ENCODE measurements around the gene TMEM229A. TPM values are rescaled to one million over a fixed set of nuclear protein-coding genes. Genes with fewer than 3 reads are reported as not detected.
A peak's percentile ranks its signal among the peaks of the same experiment; 100 is the strongest.
"Not testable (repeated sequence)": the region's sequence is repeated elsewhere in the genome, so short reads cannot be mapped to it uniquely, and the experiment has no call there.

TMEM229A gene
- total RNA-seq, 4 donors from 2014 or later: not detected

GRCh38 chr7:124041439-124041838, 8.6 kb upstream of the TMEM229A start:
- 80% methylated on average over 2 of the region's 2 CpGs for WGBS
- Histone ChIP-seq H3K27ac (replicated peaks in 1 of 4) (no peak overlapping the region), H3K27me3 (no peaks in the 10 kb centered on the region), H3K4me1 (no peaks in the 10 kb centered on the region), H3K36me3 (no peaks in the 10 kb centered on the region), H3K9me3 (no peaks in the 10 kb centered on the region), H3K4me3 (no peak overlapping the region)
- TF ChIP-seq POLR2AphosphoS5 (IDR thresholded peaks at IDR 0.05) (no peak), POLR2A (IDR thresholded peaks at IDR 0.05; ENCODE audit: low read depth) (no peak), EP300 (IDR thresholded peaks at IDR 0.05) (no peak)
- TF ChIP-seq, protein P1, sequence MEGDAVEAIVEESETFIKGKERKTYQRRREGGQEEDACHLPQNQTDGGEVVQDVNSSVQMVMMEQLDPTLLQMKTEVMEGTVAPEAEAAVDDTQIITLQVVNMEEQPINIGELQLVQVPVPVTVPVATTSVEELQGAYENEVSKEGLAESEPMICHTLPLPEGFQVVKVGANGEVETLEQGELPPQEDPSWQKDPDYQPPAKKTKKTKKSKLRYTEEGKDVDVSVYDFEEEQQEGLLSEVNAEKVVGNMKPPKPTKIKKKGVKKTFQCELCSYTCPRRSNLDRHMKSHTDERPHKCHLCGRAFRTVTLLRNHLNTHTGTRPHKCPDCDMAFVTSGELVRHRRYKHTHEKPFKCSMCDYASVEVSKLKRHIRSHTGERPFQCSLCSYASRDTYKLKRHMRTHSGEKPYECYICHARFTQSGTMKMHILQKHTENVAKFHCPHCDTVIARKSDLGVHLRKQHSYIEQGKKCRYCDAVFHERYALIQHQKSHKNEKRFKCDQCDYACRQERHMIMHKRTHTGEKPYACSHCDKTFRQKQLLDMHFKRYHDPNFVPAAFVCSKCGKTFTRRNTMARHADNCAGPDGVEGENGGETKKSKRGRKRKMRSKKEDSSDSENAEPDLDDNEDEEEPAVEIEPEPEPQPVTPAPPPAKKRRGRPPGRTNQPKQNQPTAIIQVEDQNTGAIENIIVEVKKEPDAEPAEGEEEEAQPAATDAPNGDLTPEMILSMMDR (IDR thresholded peaks at IDR 0.05): no peak
- intact Hi-C loops (cut with DNase I): no loop called here
- DNase-seq (ENCODE audit: extremely low spot score): no peak

DNA sequence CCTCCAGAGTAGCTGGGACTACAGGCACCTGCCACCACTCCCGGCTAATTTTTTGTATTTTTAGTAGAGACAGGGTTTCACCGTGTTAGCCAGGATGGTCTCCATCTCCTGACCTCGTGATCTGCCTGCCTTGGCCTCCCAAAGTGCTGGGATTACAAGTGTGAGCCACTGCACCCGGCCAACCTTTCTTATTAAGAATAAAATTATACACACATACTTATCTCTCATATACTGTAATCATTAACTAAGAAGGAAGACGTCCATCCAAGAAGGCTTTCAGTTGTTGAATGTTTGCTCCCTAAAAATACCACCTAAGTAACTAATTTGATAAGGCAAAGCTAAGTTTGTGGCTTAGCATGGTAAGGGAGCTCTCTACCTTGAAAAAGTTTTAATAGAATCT, 5.0 kb upstream of the TMEM229A start:
- H3K36me3 ChIP-seq; H3K9me3 ChIP-seq; H3K27me3 ChIP-seq; H3K27ac ChIP-seq (replicated peaks in 1 of 4); H3K4me3 ChIP-seq; DNase-seq (ENCODE audit: extremely low spot score); intact Hi-C loops (cut with DNase I): not testable (repeated sequence)
- peaks cover 0 to 11% (median 9%) of the 10 kb centered on the region in 4 donors for H3K4me1 ChIP-seq
- 87% methylated on average over 5 of the region's 5 CpGs for WGBS

GRCh38 chr7:124035706-124036105, 2.8 kb upstream of the TMEM229A start:
- H3K27ac ChIP-seq (replicated peaks in 1 of 4): no peak overlapping the region
- WGBS: 90% methylated on average over 3 of the region's 3 CpGs
- H3K4me1 ChIP-seq: peaks cover 9 to 24% (median 22%) of the 10 kb centered on the region in 4 donors
- TF ChIP-seq, protein P1 (IDR thresholded peaks at IDR 0.05): no peak
- TF ChIP-seq POLR2A (IDR thresholded peaks at IDR 0.05; ENCODE audit: low read depth) (no peak), EP300 (IDR thresholded peaks at IDR 0.05) (no peak), POLR2AphosphoS5 (IDR thresholded peaks at IDR 0.05) (no peak)
- H3K4me3 ChIP-seq: no peak overlapping the region
- intact Hi-C loops (cut with DNase I): no loop called here
- H3K36me3 ChIP-seq: no peaks in the 10 kb centered on the region
- no peak for DNase-seq (ENCODE audit: extremely low spot score)
- peaks cover 0 to 28% (median 9%) of the 10 kb centered on the region in 4 donors for H3K27me3 ChIP-seq
- no peaks in the 10 kb centered on the region for H3K9me3 ChIP-seq

DNA sequence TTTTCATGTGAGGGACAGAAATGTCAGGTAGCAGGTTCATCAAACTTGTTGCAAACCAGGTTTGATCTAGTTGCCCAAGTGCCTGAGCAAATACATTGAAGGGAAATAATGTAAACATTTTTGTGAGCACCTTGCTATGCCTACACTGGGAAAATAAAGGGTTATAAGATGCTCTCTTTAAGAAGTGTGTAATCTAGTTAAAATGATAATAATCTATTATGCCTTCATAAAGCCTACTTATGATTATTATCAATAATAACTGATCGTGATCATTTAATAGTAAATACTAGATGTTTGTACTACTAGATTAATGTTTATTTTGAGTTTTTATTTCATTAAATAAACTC, 1.9 kb upstream of the TMEM229A start:
- intact Hi-C loops (cut with DNase I): no loop called here
- TF ChIP-seq POLR2AphosphoS5 (IDR thresholded peaks at IDR 0.05) (no peak), POLR2A (IDR thresholded peaks at IDR 0.05; ENCODE audit: low read depth) (no peak), EP300 (IDR thresholded peaks at IDR 0.05) (no peak)
- TF ChIP-seq, protein P1 (IDR thresholded peaks at IDR 0.05): no peak
- Histone ChIP-seq H3K9me3 (no peaks in the 10 kb centered on the region), H3K27me3 (peaks cover 0 to 34% (median 10%) of the 10 kb centered on the region in 4 donors), H3K4me1 (peaks cover 9 to 24% (median 22%) of the 10 kb centered on the region in 4 donors), H3K36me3 (no peaks in the 10 kb centered on the region), H3K27ac (replicated peaks in 1 of 4) (no peak overlapping the region), H3K4me3 (no peak overlapping the region)
- 33% methylated on average over 1 of the region's 1 CpG for WGBS
- DNase-seq (ENCODE audit: extremely low spot score): no peak

- WGBS: 49% methylated on average over 16 of the region's 16 CpGs
- intact Hi-C loops (cut with DNase I): no loop called here
- TF ChIP-seq EP300 (IDR thresholded peaks at IDR 0.05) (no peak), POLR2A (IDR thresholded peaks at IDR 0.05; ENCODE audit: low read depth) (no peak)
- no peak for DNase-seq (ENCODE audit: extremely low spot score)
- H3K27me3 ChIP-seq: peaks cover 0 to 35% (median 10%) of the 10 kb centered on the region in 4 donors
- peak overlapping the region; percentile 56 to 65 (median 59) for H3K4me3 ChIP-seq
- H3K27ac ChIP-seq (replicated peaks in 1 of 4): no peak overlapping the region
- no peaks in the 10 kb centered on the region for H3K9me3 ChIP-seq
- H3K4me1 ChIP-seq: peaks cover 9 to 24% (median 22%) of the 10 kb centered on the region in 4 donors
- no peaks in the 10 kb centered on the region for H3K36me3 ChIP-seq
Observed at GRCh38 chr7:124033807-124034753, 1.2 kb upstream of the TMEM229A start.

All from esophagus muscularis mucosa (tissue), 4 donors.